GM23248 (cell line): ENCODE data around the gene ZER1. TPM values are rescaled to one million over a fixed set of nuclear protein-coding genes. Genes with fewer than 3 reads are reported as not detected.

Experiments
- DNase-seq: peaks from one replicate; pipeline ENCODE4 v3.0.0-alpha.2; 2015
- H2AFZ ChIP-seq: fragments of 200-600 bp; sonication (generic); 2 replicates; pipeline ENCODE4 v1.6.1; 2016; ENCODE audit warnings: antibody characterized with exemption
- H3F3A ChIP-seq: fragments of 200-600 bp; sonication (generic); 2 replicates; pipeline ENCODE4 v1.6.1; 2016; ENCODE audit warnings: mild to moderate bottlenecking, antibody characterized with exemption, mixed run types; ENCODE audit not compliant: insufficient read depth
- H3K27ac ChIP-seq: fragments of 200-600 bp; sonication (generic); 2 replicates; pipeline ENCODE4 v1.5.1; 2016; ENCODE audit warnings: mild to moderate bottlenecking
- H3K27me3 ChIP-seq: fragments of 200-600 bp; sonication (generic); replicated peaks from 2 replicates; pipeline ENCODE4 v1.6.1; 2016; ENCODE audit warnings: mild to moderate bottlenecking; ENCODE audit not compliant: insufficient read depth
- H3K36me3 ChIP-seq: fragments of 200-600 bp; sonication (generic); 2 replicates; pipeline ENCODE4 v1.6.1; 2016; ENCODE audit warnings: low read depth, mild to moderate bottlenecking
- H3K4me1 ChIP-seq: fragments of 200-600 bp; sonication (generic); 2 replicates; pipeline ENCODE4 v1.6.1; 2016; ENCODE audit warnings: mild to moderate bottlenecking; ENCODE audit not compliant: insufficient read depth
- H3K4me2 ChIP-seq: fragments of 200-600 bp; sonication (generic); one replicate; pipeline ENCODE4 v1.6.1; 2016; ENCODE audit warnings: mild to moderate bottlenecking; ENCODE audit not compliant: unreplicated experiment
- H3K4me3 ChIP-seq: fragments of 200-600 bp; sonication (generic); 2 replicates; pipeline ENCODE4 v1.5.1; 2016; ENCODE audit warnings: mild to moderate bottlenecking
- H3K79me2 ChIP-seq: fragments of 200-600 bp; sonication (generic); 2 replicates; pipeline ENCODE4 v1.6.1; 2016; ENCODE audit warnings: mild to moderate bottlenecking; ENCODE audit not compliant: insufficient read depth
- H3K9ac ChIP-seq: fragments of 200-600 bp; sonication (generic); 2 replicates; pipeline ENCODE4 v1.6.1; 2016; ENCODE audit warnings: mild to moderate bottlenecking
- H3K9me2 ChIP-seq: fragments of 200-600 bp; sonication (generic); 2 replicates; pipeline ENCODE4 v1.6.1; 2016; ENCODE audit warnings: mixed run types, mild to moderate bottlenecking, moderate library complexity; ENCODE audit not compliant: insufficient read depth
- H3K9me3 ChIP-seq: fragments of 200-600 bp; sonication (generic); one replicate; pipeline ENCODE4 v1.6.1; 2017; ENCODE audit warnings: low read depth
- H4K20me1 ChIP-seq: fragments of 200-600 bp; sonication (generic); 2 replicates; pipeline ENCODE4 v1.6.0; 2016; ENCODE audit not compliant: insufficient read depth
- EZH2 ChIP-seq: fragments of 200-600 bp; sonication (generic); IDR thresholded peaks from 2 replicates; pipeline ENCODE4 v1.6.1; 2018; ENCODE audit warnings: antibody characterized with exemption, mild to moderate bottlenecking; ENCODE audit not compliant: insufficient read depth, poor library complexity, severe bottlenecking
- EZH2phosphoT487 ChIP-seq: fragments of 200-600 bp; sonication (generic); IDR thresholded peaks from 2 replicates; pipeline ENCODE4 v1.6.1; 2018; ENCODE audit warnings: antibody characterized with exemption, moderate library complexity, mild to moderate bottlenecking, low read depth; ENCODE audit not compliant: insufficient read depth
- whole genome bisulfite sequencing, 2 experiments: methylation state at CpG; one replicate each; pipeline ENCODE4 v1.1.6; 2015 to 2017; ENCODE audit warnings: low lambda C conversion rate in 2 of 2, low coverage in 1 of 2; ENCODE audit errors: missing lambda C conversion rate in 2 of 2; 5-methylcytosine and 5-hydroxymethylcytosine counted together
- in situ Hi-C: fragments of 300-500 bp; cut with MboI; formaldehyde crosslinking; loops from 2 replicates; pipeline ENCODE4 v1.15.0; 2020
- polyA plus RNA-seq: library from polyadenylated mRNA; unstranded; fragments of >200 nt; fragmentation: Nextera tagmentation; extraction: Ambion mirVana; gene quantifications from 2 replicates; pipeline ENCODE4 v1.2.1, GENCODE V29; 2016
- total RNA-seq: library from RNA; depleted of rRNA; stranded (reverse); fragments of >200 nt; shearing (Covaris generic); gene quantifications from 2 replicates; pipeline ENCODE4 v1.2.3, GENCODE V29; 2014

Gene ZER1
- total and polyA plus RNA-seq, 2 experiments from 2014 or later = 20.0 to 28.9 TPM

DNA sequence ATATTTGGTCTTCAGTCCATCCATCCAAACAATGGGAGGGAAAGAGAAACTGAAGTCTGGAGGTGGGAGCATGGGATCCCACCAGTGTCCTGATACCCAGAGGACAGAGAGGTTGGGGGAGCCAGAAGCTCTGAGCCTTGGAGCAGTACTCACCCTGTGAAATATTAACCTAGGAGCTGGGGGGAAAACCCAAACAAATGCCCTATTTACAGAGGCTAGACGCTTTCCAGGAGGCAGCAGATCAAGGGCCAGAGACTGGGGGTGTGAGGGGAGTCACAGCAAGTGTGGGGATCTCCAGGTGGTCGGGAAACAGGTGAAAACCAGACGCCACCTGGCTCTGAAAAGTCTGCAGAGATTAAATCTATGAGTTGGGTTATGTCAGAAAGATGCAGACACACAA is 6.2 kb downstream of the ZER1 start:
- 73 to 74% methylated on average over 3 of the region's 3 CpGs for WGBS, 2 experiments
- H3K4me2 ChIP-seq = no peak overlapping the region
- H3K79me2 ChIP-seq = peaks cover 82% of the 10 kb centered on the region
- no peaks in the 10 kb centered on the region for H3K9me3 ChIP-seq
- no peaks in the 10 kb centered on the region for H3K36me3 ChIP-seq
- H2AFZ ChIP-seq = no peak overlapping the region
- DNase-seq = no peak
- no peak overlapping the region for H3K9ac ChIP-seq
- in situ Hi-C loops = no loop called here
- no peaks in the 10 kb centered on the region for H4K20me1 ChIP-seq
- no peaks in the 10 kb centered on the region for H3K27me3 ChIP-seq
- no peak overlapping the region for H3K27ac ChIP-seq
- no peaks in the 10 kb centered on the region for H3K9me2 ChIP-seq
- TF ChIP-seq EZH2phosphoT487 = no peak
- no peak for TF ChIP-seq EZH2
- H3F3A ChIP-seq = no peaks in the 10 kb centered on the region
- peaks cover 2% of the 10 kb centered on the region for H3K4me1 ChIP-seq
- H3K4me3 ChIP-seq = no peak overlapping the region

DNA sequence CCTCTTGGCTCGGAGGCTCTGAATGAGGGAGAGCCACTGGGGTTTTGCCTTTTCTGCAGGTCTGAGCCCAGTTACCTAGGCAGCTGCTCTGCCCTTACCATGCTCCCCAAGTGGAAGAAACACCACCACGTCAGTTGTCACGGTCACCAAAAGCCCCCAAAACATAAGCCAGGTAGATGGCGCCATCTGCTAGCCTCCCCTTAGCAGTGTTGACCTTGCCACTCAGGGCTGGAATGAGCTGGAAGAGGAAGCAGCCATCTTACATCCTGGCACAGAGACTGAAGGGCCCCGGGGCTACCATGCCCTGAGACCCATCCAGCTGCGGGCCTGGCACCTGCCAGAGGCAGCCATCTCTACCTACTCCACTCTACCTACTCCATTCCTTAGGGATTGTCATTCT is 7.4 kb downstream of the ZER1 start:
- Histone ChIP-seq H3K27me3 (no peaks in the 10 kb centered on the region), H3K9ac (no peak overlapping the region), H3K4me3 (no peak overlapping the region), H3K9me2 (no peaks in the 10 kb centered on the region), H3K79me2 (peaks cover 80% of the 10 kb centered on the region), H3F3A (no peaks in the 10 kb centered on the region), H4K20me1 (no peaks in the 10 kb centered on the region), H3K4me2 (no peak overlapping the region), H3K36me3 (no peaks in the 10 kb centered on the region), H2AFZ (no peak overlapping the region), H3K4me1 (no peaks in the 10 kb centered on the region), H3K27ac (no peak overlapping the region), H3K9me3 (no peaks in the 10 kb centered on the region)
- in situ Hi-C loops = no loop called here
- 90 to 91% methylated on average over 6 of the region's 6 CpGs for WGBS, 2 experiments
- TF ChIP-seq EZH2phosphoT487 (no peak), EZH2 (no peak)
- DNase-seq = no peak

DNA sequence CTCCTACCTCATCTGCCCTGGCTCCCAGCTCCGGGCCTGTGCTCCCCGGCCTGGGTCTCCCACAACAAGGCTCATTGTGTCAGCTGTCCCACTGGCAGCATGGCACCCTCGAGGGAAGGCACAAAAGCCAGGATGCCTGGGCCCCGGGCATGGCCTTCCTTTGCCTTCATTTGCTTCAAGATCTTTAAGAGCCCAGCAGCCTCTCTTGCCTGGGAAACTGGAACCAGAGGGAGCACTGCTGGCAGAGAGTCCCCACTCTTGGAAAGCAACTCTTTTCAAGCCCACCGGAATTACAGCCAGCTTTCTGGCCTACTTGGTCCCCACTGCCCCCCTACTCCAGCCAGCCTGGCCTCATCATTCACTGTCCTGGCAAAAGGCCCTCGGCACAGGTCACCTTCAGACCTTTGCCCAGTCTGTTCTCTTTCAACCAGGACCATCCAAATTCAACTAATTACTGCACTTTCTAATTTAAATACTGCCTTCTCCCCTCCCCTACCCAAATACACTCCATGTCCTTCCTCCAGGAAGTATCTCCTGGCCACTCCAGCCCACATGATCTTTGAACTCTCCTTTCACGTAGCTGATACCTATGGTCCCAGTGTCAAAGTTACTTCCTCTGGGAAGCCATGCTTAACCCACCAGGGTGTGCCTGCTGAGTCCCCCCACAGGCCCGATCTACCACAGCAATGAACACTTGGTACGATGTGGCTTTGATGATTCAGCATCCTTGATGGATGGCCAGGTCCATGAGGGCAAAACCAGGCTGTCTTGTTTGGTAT is 8.9 kb downstream of the ZER1 start:
- no peaks in the 10 kb centered on the region for H3K9me2 ChIP-seq
- H3K4me3 ChIP-seq = no peak overlapping the region
- H2AFZ ChIP-seq = no peak overlapping the region
- H3K4me2 ChIP-seq = no peak overlapping the region
- TF ChIP-seq EZH2phosphoT487 = no peak
- TF ChIP-seq EZH2 = no peak
- no peaks in the 10 kb centered on the region for H3K27me3 ChIP-seq
- H3K27ac ChIP-seq = no peak overlapping the region
- H3F3A ChIP-seq = no peaks in the 10 kb centered on the region
- H3K79me2 ChIP-seq = peaks cover 65% of the 10 kb centered on the region
- no peak for DNase-seq
- H3K36me3 ChIP-seq = no peaks in the 10 kb centered on the region
- no peaks in the 10 kb centered on the region for H4K20me1 ChIP-seq
- no peaks in the 10 kb centered on the region for H3K9me3 ChIP-seq
- H3K4me1 ChIP-seq = no peaks in the 10 kb centered on the region
- H3K9ac ChIP-seq = no peak overlapping the region
- in situ Hi-C loops = no loop called here
- WGBS, 2 experiments = 90 to 92% methylated on average over 9 of the region's 9 CpGs

DNA sequence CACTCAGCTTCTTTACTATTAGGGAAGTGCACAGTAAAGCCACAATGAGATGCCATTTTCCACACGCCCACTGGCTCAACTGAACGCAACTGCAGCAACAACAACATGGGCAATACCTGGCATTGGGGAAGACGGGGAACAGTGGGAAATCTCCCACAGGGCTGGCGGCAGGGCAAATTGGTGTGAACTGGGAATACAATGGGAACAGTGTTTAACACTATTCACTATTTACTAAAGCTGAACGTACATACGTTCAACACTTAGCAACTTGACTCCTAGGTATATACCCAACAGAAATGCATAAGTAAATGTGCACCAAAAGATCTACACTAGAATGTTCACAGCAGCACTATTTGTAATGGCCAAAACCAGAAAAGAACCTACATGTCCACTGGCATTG is 14.1 kb downstream of the ZER1 start:
- no peak overlapping the region for H3K27ac ChIP-seq
- 0 out of 2 replicates have a peak, but pooled peaks cover 26% of the 10 kb centered on the region for H3K79me2 ChIP-seq
- no peaks in the 10 kb centered on the region for H3K36me3 ChIP-seq
- 89 to 90% methylated on average over 6 of the region's 6 CpGs for WGBS, 2 experiments
- no peaks in the 10 kb centered on the region for H3K4me1 ChIP-seq
- no peak overlapping the region for H2AFZ ChIP-seq
- H3K9me3 ChIP-seq = no peaks in the 10 kb centered on the region
- in situ Hi-C loops = no loop called here
- no peak overlapping the region for H3K4me2 ChIP-seq
- H3F3A ChIP-seq = no peaks in the 10 kb centered on the region
- H3K9me2 ChIP-seq = no peaks in the 10 kb centered on the region
- no peak for DNase-seq
- no peak overlapping the region for H3K9ac ChIP-seq
- TF ChIP-seq EZH2 (no peak), EZH2phosphoT487 (no peak)
- no peaks in the 10 kb centered on the region for H4K20me1 ChIP-seq
- H3K27me3 ChIP-seq = no peaks in the 10 kb centered on the region
- H3K4me3 ChIP-seq = no peak overlapping the region
